Activated naive CD4-positive, alpha-beta T cell treated with anti-CD3 and anti-CD28 coated beads for 36 hours (primary cell): Measurements from ENCODE around the gene SLC1A3. TPM values are rescaled to one million over a fixed set of nuclear protein-coding genes. Genes with fewer than 3 reads are reported as not detected.
A peak's percentile ranks its signal among the peaks of the same experiment; 100 is the strongest.

Source experiments
- CTCF ChIA-PET: fragments of 350-600 bp; sonication (Branson Sonifier 250); formaldehyde crosslinking; loops from one replicate; lab custom pipeline; 2021; ENCODE audit warnings: antibody characterized with exemption; lab: Charles Lee
- DNase-seq: peaks from one replicate; pipeline ENCODE4 v3.0.0-alpha.2; 2020
- H3K27ac Mint-ChIP-seq: one replicate; pipeline ENCODE4 v1.8.0; 2021; ENCODE audit warnings: mild to moderate bottlenecking, mixed read lengths
- H3K27me3 Mint-ChIP-seq: one replicate; pipeline ENCODE4 v1.8.0; 2021; ENCODE audit warnings: low read depth, mixed read lengths
- H3K36me3 Mint-ChIP-seq: one replicate; pipeline ENCODE4 v1.8.0; 2021; ENCODE audit warnings: low read depth, mixed read lengths
- H3K4me1 Mint-ChIP-seq: one replicate; pipeline ENCODE4 v1.8.0; 2021; ENCODE audit warnings: low read depth, mixed read lengths
- H3K4me3 Mint-ChIP-seq: one replicate; pipeline ENCODE4 v1.8.0; 2021; ENCODE audit warnings: mild to moderate bottlenecking, moderate library complexity, mixed read lengths
- H3K9me3 Mint-ChIP-seq: one replicate; pipeline ENCODE4 v1.8.0; 2021; ENCODE audit warnings: mixed read lengths
- intact Hi-C: fragments of 100-400 bp; cut with micrococcal nuclease; formaldehyde crosslinking; loops from one replicate; pipeline ENCODE4 v1.15.1; 2023
- total RNA-seq, 2 experiments: library from RNA; stranded (reverse); gene quantifications; one replicate each; pipeline ENCODE4 v1.2.3, GENCODE V29; 2021

Gene SLC1A3
- total RNA-seq, 2 experiments from 2014 or later = 0.86 to 0.99 TPM

- Mint-ChIP-seq H3K27me3 (peaks cover 20% of the 10 kb centered on the region), H3K4me3 (no peak overlapping the region), H3K27ac (no peak overlapping the region), H3K36me3 (no peaks in the 10 kb centered on the region), H3K4me1 (peaks cover 3% of the 10 kb centered on the region), H3K9me3 (no peaks in the 10 kb centered on the region)
- CTCF ChIA-PET = interaction anchor here (0.6 to 2.4 kb wide), 20 partner anchors 11 to 617 kb away, joined by 3 to 10 read pairs (median 4); no protein-coding TSS in a partner anchor
- peak; percentile 72 for DNase-seq
- intact Hi-C loops = loop anchor here (1.0 kb wide), 1 partner anchor 189 kb away; no protein-coding TSS in a partner anchor
Observed at GRCh38 chr5:36696059-36696673, 89.8 kb downstream of the SLC1A3 start.

DNA sequence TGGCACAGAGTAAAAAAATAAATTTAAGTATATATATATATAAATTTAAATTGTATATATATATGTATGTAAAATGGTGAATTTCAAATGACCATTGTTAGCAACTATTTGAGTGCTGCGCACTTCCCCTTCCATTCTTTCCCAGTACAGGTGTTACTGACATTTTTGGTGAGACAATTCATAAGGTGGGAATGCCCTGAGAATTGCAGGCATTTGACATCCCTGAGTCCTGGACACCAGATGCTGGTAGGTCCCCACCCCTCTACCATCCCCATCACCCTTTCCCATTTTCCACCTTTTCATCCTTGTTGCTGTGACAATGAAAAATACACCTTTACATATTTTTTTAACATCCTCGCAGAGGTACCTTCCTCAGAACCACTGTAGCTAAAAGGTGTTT lies 91.6 kb downstream of the SLC1A3 start:
- no peaks in the 10 kb centered on the region for H3K4me1 Mint-ChIP-seq
- H3K27ac Mint-ChIP-seq = no peak overlapping the region
- intact Hi-C loops = no loop called here
- no peak overlapping the region for H3K4me3 Mint-ChIP-seq
- no peak for DNase-seq
- H3K9me3 Mint-ChIP-seq = no peaks in the 10 kb centered on the region
- peaks cover 9% of the 10 kb centered on the region for H3K27me3 Mint-ChIP-seq
- CTCF ChIA-PET = no interaction called here
- H3K36me3 Mint-ChIP-seq = peaks cover 4% of the 10 kb centered on the region

- DNase-seq = no peak
- CTCF ChIA-PET = interaction anchor here (1.3 kb wide), 1 partner anchor 43 kb away, joined by 4 read pairs; no protein-coding TSS in a partner anchor
- Mint-ChIP-seq H3K4me3 (no peak overlapping the region), H3K4me1 (no peaks in the 10 kb centered on the region), H3K36me3 (peaks cover 4% of the 10 kb centered on the region), H3K27me3 (no peaks in the 10 kb centered on the region), H3K9me3 (no peaks in the 10 kb centered on the region), H3K27ac (no peak overlapping the region)
- intact Hi-C loops = no loop called here
Observed at GRCh38 chr5:36701085-36701698, 94.8 kb downstream of the SLC1A3 start.

- no peak for DNase-seq
- intact Hi-C loops = no loop called here
- no peak overlapping the region for H3K4me3 Mint-ChIP-seq
- H3K9me3 Mint-ChIP-seq = peaks cover 3% of the 10 kb centered on the region
- H3K4me1 Mint-ChIP-seq = no peaks in the 10 kb centered on the region
- CTCF ChIA-PET = interaction anchor here (1.1 kb wide), 1 partner anchor 13 kb away, joined by 4 read pairs; no protein-coding TSS in a partner anchor
- peaks cover 7% of the 10 kb centered on the region for H3K36me3 Mint-ChIP-seq
- H3K27me3 Mint-ChIP-seq = peaks cover 2% of the 10 kb centered on the region
- no peak overlapping the region for H3K27ac Mint-ChIP-seq
Observed at GRCh38 chr5:36703245-36703860, 96.9 kb downstream of the SLC1A3 start.

- CTCF ChIA-PET = interaction anchor here (1.1 kb wide), 1 partner anchor 14 kb away, joined by 4 read pairs; no protein-coding TSS in a partner anchor
- H3K4me3 Mint-ChIP-seq = no peak overlapping the region
- H3K27ac Mint-ChIP-seq = no peak overlapping the region
Observed at GRCh38 chr5:36704131-36704530, 97.7 kb downstream of the SLC1A3 start.

DNA sequence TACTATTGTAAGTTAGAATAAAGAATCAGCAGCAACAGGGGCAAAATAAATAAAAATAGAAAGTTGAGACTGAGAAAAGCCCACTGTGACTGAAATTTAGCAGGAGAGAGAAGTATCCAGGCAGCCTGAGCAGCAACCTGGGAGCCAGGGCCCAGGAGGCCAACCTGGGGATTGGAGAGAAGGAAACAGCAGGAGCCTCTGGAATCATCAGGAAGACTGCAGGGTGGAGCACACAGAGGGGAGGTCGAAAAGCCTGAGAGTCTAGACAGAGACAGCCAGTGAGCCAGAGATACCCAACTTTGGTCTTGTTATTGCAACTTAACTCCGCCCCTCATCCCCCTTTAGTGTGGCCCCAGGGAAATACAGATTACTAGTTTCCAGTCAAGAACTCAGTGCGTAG lies 98.6 kb downstream of the SLC1A3 start:
- no peak for DNase-seq
- CTCF ChIA-PET = interaction anchor here (1.3 kb wide), 1 partner anchor 15 kb away, joined by 3 read pairs; no protein-coding TSS in a partner anchor
- intact Hi-C loops = no loop called here
- Mint-ChIP-seq H3K9me3 (peaks cover 3% of the 10 kb centered on the region), H3K4me3 (no peak overlapping the region), H3K36me3 (peaks cover 9% of the 10 kb centered on the region), H3K27me3 (peaks cover 2% of the 10 kb centered on the region), H3K4me1 (no peaks in the 10 kb centered on the region), H3K27ac (no peak overlapping the region)

More at GRCh38 chr5:36704131-36704530, 97.7 kb downstream of the SLC1A3 start:
- intact Hi-C loops = no loop called here
- Mint-ChIP-seq H3K36me3 (peaks cover 9% of the 10 kb centered on the region), H3K27me3 (peaks cover 2% of the 10 kb centered on the region), H3K9me3 (peaks cover 3% of the 10 kb centered on the region), H3K4me1 (no peaks in the 10 kb centered on the region)
- no peak for DNase-seq

- Mint-ChIP-seq H3K4me3 (no peak overlapping the region), H3K4me1 (no peaks in the 10 kb centered on the region), H3K27me3 (peaks cover 2% of the 10 kb centered on the region), H3K27ac (no peak overlapping the region), H3K9me3 (peaks cover 3% of the 10 kb centered on the region), H3K36me3 (peaks cover 9% of the 10 kb centered on the region)
- no peak for DNase-seq
- intact Hi-C loops = no loop called here
- CTCF ChIA-PET = interaction anchor here (1.4 kb wide), 1 partner anchor 18 kb away, joined by 9 read pairs; no protein-coding TSS in a partner anchor
Observed at GRCh38 chr5:36706662-36707061, 100.3 kb downstream of the SLC1A3 start.

DNA sequence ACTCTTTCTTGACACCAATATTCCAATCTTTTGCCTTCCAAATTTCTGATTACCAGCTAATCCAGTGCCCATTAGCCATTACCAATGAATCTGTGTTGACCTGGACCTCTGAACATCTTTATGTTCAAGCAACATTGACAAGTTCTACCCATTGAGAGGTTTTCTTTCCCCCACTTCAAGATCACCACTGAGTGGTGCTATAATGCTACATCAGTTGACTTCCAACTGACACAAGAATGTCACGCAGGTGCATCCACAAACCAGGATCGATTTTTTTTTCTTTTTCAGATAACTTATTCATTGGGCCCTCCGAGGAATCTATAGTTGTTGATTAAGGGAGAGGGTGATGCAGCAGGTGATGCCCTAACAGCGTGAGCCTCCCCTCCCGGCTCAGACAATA lies 102.6 kb downstream of the SLC1A3 start:
- Mint-ChIP-seq H3K27ac (no peak overlapping the region), H3K4me1 (no peaks in the 10 kb centered on the region), H3K36me3 (peaks cover 5% of the 10 kb centered on the region), H3K4me3 (no peak overlapping the region), H3K27me3 (peaks cover 2% of the 10 kb centered on the region), H3K9me3 (peaks cover 3% of the 10 kb centered on the region)
- DNase-seq = no peak
- CTCF ChIA-PET = no interaction called here
- intact Hi-C loops = no loop called here

DNA sequence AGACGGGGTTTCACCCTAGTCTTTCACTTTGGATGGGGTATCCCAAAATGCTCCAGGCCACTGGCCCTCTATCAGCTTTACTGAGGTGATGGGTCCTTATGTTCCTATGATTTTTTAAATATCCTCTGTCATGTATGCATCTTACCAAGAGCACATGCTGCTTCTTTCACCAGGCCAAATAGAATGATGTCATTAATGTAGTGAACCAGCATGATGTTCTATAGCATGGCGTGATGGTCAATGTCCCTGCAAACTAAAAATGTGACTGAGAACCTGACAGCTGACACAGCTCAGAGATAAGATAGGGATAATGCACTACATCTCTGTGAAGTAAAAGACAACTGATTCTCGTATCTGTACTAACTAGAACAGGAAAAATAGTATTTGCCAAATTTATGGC lies 103.6 kb downstream of the SLC1A3 start:
- Mint-ChIP-seq H3K4me1 (no peaks in the 10 kb centered on the region), H3K36me3 (peaks cover 5% of the 10 kb centered on the region), H3K27ac (no peak overlapping the region), H3K9me3 (peaks cover 3% of the 10 kb centered on the region), H3K4me3 (no peak overlapping the region), H3K27me3 (peaks cover 2% of the 10 kb centered on the region)
- CTCF ChIA-PET = interaction anchor here (0.6 kb wide), 2 partner anchors 293 to 697 kb away, joined by 3 read pairs; no protein-coding TSS in a partner anchor
- DNase-seq = no peak
- intact Hi-C loops = no loop called here

- Mint-ChIP-seq H3K27me3 (peaks cover 2% of the 10 kb centered on the region), H3K36me3 (peaks cover 5% of the 10 kb centered on the region), H3K27ac (no peak overlapping the region), H3K4me3 (no peak overlapping the region), H3K9me3 (peaks cover 3% of the 10 kb centered on the region), H3K4me1 (no peaks in the 10 kb centered on the region)
- DNase-seq = no peak
- CTCF ChIA-PET = interaction anchor here (0.5 kb wide), 1 partner anchor 17 kb away, joined by 3 read pairs; no protein-coding TSS in a partner anchor
- intact Hi-C loops = no loop called here
Observed at GRCh38 chr5:36712706-36713105, 106.3 kb downstream of the SLC1A3 start.

DNA sequence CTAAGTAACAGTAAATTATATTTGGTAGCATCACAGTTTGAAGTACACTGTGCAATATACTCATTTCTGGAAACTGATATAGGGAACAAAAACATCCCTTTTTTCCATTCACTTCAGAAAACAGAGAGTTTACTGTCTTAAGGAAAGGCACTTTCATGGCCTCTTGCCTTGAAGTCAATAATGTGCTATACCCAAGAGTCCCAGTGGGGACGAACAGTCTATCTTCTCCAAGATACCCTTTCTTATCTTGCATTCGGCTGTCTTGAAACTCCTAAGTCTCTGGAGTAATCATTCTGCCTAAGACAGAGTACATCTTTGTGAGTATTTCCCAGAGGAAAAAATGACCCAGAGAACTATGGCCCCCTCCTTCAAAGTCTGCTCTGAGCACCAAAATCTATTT lies 107.1 kb downstream of the SLC1A3 start:
- H3K36me3 Mint-ChIP-seq = peaks cover 3% of the 10 kb centered on the region
- no peaks in the 10 kb centered on the region for H3K4me1 Mint-ChIP-seq
- DNase-seq = no peak
- intact Hi-C loops = no loop called here
- no peaks in the 10 kb centered on the region for H3K27me3 Mint-ChIP-seq
- no peaks in the 10 kb centered on the region for H3K9me3 Mint-ChIP-seq
- no peak overlapping the region for H3K4me3 Mint-ChIP-seq
- CTCF ChIA-PET = interaction anchor here (1.0 to 1.1 kb wide), 2 partner anchors 11 to 16 kb away, joined by 3 to 5 read pairs; no protein-coding TSS in a partner anchor
- no peak overlapping the region for H3K27ac Mint-ChIP-seq

DNA sequence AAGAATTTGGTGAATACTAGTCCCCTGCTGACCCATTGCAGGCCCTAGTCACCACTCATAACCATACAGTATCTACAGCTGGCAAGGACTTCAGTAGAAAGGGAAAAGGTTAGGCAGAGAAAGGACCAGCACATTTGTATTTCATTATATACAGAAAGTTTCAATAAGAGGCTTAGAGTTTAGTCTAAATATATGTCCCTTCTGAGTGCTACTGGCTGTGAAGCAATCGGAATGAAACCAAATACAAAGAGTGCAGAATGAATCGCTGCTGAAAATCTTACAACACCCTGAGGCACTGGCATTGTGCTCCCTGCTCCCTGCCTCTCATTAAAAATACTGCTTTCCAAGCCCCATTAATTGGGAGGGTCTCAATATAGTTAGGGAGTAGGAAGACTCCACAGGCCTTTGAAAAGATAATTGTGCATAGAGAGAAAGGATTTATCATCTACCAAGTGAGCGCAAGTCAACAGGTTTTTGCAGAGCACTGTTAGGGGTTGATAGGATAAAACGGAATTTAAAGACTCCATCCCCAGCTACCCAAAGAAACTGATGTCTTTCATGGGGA lies 110.8 kb downstream of the SLC1A3 start:
- no peak overlapping the region for H3K27ac Mint-ChIP-seq
- no peaks in the 10 kb centered on the region for H3K9me3 Mint-ChIP-seq
- intact Hi-C loops = no loop called here
- no peaks in the 10 kb centered on the region for H3K36me3 Mint-ChIP-seq
- CTCF ChIA-PET = no interaction called here
- H3K27me3 Mint-ChIP-seq = no peaks in the 10 kb centered on the region
- no peak for DNase-seq
- peaks cover 4% of the 10 kb centered on the region for H3K4me1 Mint-ChIP-seq
- no peak overlapping the region for H3K4me3 Mint-ChIP-seq
